Mucosa of gallbladder (tissue), 1 donor: ENCODE results near the gene MOSMO. TPM values are rescaled to one million over a fixed set of nuclear protein-coding genes. Genes with fewer than 3 reads are reported as not detected.
"Not testable (repeated sequence)": the region's sequence is repeated elsewhere in the genome, so short reads cannot be mapped to it uniquely, and the experiment has no call there.

Experiments used
- DNase-seq: peaks from one replicate; pipeline ENCODE4 v3.0.0-alpha.2; 2020; ENCODE audit warnings: low spot score
- total RNA-seq: library from RNA; stranded (reverse); gene quantifications from one replicate; pipeline ENCODE4 v1.2.1, GENCODE V29; 2021
- donor health status: DM: no; HTN: no; CAD: no.

MOSMO gene
- total RNA-seq, 1 donor from 2014 or later, result 11.3 TPM

- no peak for DNase-seq
Measured at GRCh38 chr16:22093331-22093730, 85.4 kb downstream of the MOSMO start.

- no peak for DNase-seq
Measured at GRCh38 chr16:22093996-22094395, 86.1 kb downstream of the MOSMO start.

GRCh38 chr16:22098405-22099255, 90.7 kb downstream of the MOSMO start:
- no peak for DNase-seq

GRCh38 chr16:22099256-22099975, 91.5 kb downstream of the MOSMO start:
- no peak for DNase-seq

- DNase-seq, result no peak
Measured at GRCh38 chr16:22103441-22103840, 95.5 kb downstream of the MOSMO start.

- no peak for DNase-seq
Measured at GRCh38 chr16:22109258-22109898, 101.5 kb downstream of the MOSMO start.

GRCh38 chr16:22111629-22112028, 103.7 kb downstream of the MOSMO start:
- not testable (repeated sequence) for DNase-seq

GRCh38 chr16:22116095-22116700, 108.3 kb downstream of the MOSMO start:
- DNase-seq, result no peak

- DNase-seq, result no peak
Measured at GRCh38 chr16:22117609-22118008, 109.7 kb downstream of the MOSMO start.

- DNase-seq, result no peak
Measured at GRCh38 chr16:22120440-22120839, 112.5 kb downstream of the MOSMO start.

GRCh38 chr16:22122239-22122638, 114.3 kb downstream of the MOSMO start:
- DNase-seq, result no peak

GRCh38 chr16:22123146-22123545, 115.2 kb downstream of the MOSMO start:
- no peak for DNase-seq

GRCh38 chr16:22123759-22124490, 116.0 kb downstream of the MOSMO start:
- DNase-seq, result no peak

- no peak for DNase-seq
Measured at GRCh38 chr16:22124583-22125284, 116.8 kb downstream of the MOSMO start.

GRCh38 chr16:22126037-22126558, 118.2 kb downstream of the MOSMO start:
- no peak for DNase-seq

GRCh38 chr16:22128537-22128936, 120.6 kb downstream of the MOSMO start:
- not testable (repeated sequence) for DNase-seq

- DNase-seq, result no peak
Measured at GRCh38 chr16:22130528-22130927, 122.6 kb downstream of the MOSMO start.

- no peak for DNase-seq
Measured at GRCh38 chr16:22132801-22133200, 124.9 kb downstream of the MOSMO start.
